ENCODE measurements around the gene NCKAP5. TPM values are rescaled to one million over a fixed set of nuclear protein-coding genes. Genes with fewer than 3 reads are reported as not detected.

Gene NCKAP5
- total RNA-seq, 4 donors from 2014 or later: 2.7 to 11.7 (median 5.6) TPM

GRCh38 chr2:133004623-133005022, 563.6 kb downstream of the NCKAP5 start:
- Histone ChIP-seq H3K9me3 (peaks cover 0 to 11% (median 4%) of the 10 kb centered on the region in 4 donors), H3K27me3 (no peaks in the 10 kb centered on the region), H3K4me3 (no peak overlapping the region), H3K27ac (no peak overlapping the region), H3K4me1 (no peaks in the 10 kb centered on the region), H3K36me3 (no peaks in the 10 kb centered on the region)
- TF ChIP-seq CTCF (IDR thresholded peaks at IDR 0.05) (no peak), POLR2A (IDR thresholded peaks at IDR 0.05) (no peak), EP300 (IDR thresholded peaks at IDR 0.05) (no peak)
- DNase-seq (ENCODE audit: low spot score in 2 of 2): no peak
- WGBS, 2 donors: 89 to 91% methylated on average over 5 of the region's 5 CpGs

GRCh38 chr2:132999421-132999820, 568.8 kb downstream of the NCKAP5 start:
- Histone ChIP-seq H3K27ac (no peak overlapping the region), H3K27me3 (no peaks in the 10 kb centered on the region), H3K9me3 (peaks cover 0 to 5% (median 2%) of the 10 kb centered on the region in 4 donors), H3K4me1 (no peaks in the 10 kb centered on the region), H3K36me3 (no peaks in the 10 kb centered on the region), H3K4me3 (no peak overlapping the region)
- WGBS, 2 donors: 50 to 63% methylated on average over 2 of the region's 2 CpGs
- no peak for DNase-seq (ENCODE audit: low spot score in 2 of 2)
- TF ChIP-seq POLR2A (IDR thresholded peaks at IDR 0.05) (no peak), EP300 (IDR thresholded peaks at IDR 0.05) (no peak), CTCF (IDR thresholded peaks at IDR 0.05) (no peak)

GRCh38 chr2:132998221-132998620, 570.0 kb downstream of the NCKAP5 start:
- Histone ChIP-seq H3K4me3 (no peak overlapping the region), H3K9me3 (no peaks in the 10 kb centered on the region), H3K27me3 (no peaks in the 10 kb centered on the region), H3K36me3 (no peaks in the 10 kb centered on the region), H3K27ac (no peak overlapping the region), H3K4me1 (no peaks in the 10 kb centered on the region)
- TF ChIP-seq EP300 (IDR thresholded peaks at IDR 0.05): no peak
- TF ChIP-seq POLR2A (IDR thresholded peaks at IDR 0.05): no peak
- TF ChIP-seq CTCF (IDR thresholded peaks at IDR 0.05): no peak
- DNase-seq (ENCODE audit: low spot score in 2 of 2): no peak

GRCh38 chr2:132991471-132992045, 576.7 kb downstream of the NCKAP5 start:
- Histone ChIP-seq H3K27me3 (no peaks in the 10 kb centered on the region), H3K9me3 (no peaks in the 10 kb centered on the region), H3K4me3 (no peak overlapping the region), H3K4me1 (no peaks in the 10 kb centered on the region), H3K36me3 (no peaks in the 10 kb centered on the region), H3K27ac (no peak overlapping the region)
- DNase-seq (ENCODE audit: low spot score in 2 of 2): no peak
- 68 to 69% methylated on average over 8 of the region's 8 CpGs for WGBS, 2 donors
- TF ChIP-seq EP300 (IDR thresholded peaks at IDR 0.05) (no peak), POLR2A (IDR thresholded peaks at IDR 0.05) (no peak), CTCF (IDR thresholded peaks at IDR 0.05) (no peak)

- no peaks in the 10 kb centered on the region for H3K27me3 ChIP-seq
- H3K4me3 ChIP-seq: no peak overlapping the region
- no peak for DNase-seq (ENCODE audit: low spot score in 2 of 2)
- H3K36me3 ChIP-seq: no peaks in the 10 kb centered on the region
- WGBS, 2 donors: 63 to 64% methylated on average over 2 of the region's 2 CpGs
- H3K27ac ChIP-seq: no peak overlapping the region
- no peaks in the 10 kb centered on the region for H3K9me3 ChIP-seq
- H3K4me1 ChIP-seq: no peaks in the 10 kb centered on the region
- TF ChIP-seq CTCF (IDR thresholded peaks at IDR 0.05) (no peak), EP300 (IDR thresholded peaks at IDR 0.05) (no peak), POLR2A (IDR thresholded peaks at IDR 0.05) (no peak)
Measured at GRCh38 chr2:132984731-132985130, 583.5 kb downstream of the NCKAP5 start.
